Measurements from ENCODE around the gene MBNL1.

DNA sequence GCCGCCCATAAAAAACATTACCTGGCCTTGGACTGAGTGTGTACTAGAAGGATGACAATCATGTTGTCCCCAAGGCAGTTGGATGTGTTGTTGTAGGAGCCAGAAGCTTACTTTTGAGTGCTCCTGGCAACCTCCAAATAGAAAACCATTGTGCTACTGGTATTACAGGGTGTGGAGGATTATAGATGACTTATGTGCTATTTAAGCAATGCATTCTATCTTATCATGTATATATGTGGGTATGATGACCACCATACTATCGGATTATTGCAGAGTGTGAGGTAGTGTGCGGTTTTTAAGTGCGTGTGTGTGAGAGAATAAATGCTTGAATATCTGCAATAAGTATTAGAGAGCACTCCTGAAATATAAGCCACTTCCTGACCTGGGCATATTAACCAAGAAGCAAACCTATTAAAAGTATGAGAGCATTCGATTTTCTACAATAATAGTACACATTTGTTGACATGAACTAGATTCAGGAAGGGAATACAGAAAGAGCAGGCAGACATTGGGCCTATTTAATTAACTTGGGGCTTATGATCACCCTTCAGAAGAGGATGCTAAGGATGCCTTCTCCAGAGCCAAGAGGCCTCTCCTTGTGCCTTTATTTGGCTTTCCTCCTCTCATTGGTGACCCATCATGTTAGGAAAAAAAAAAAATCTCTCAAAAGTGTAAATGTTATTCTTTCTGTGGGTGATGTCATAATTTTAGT is 11.7 kb upstream of the MBNL1 start:
- TF ChIP-seq POLR2A (IDR thresholded peaks at IDR 0.05): no peak
- TF ChIP-seq, protein P1, sequence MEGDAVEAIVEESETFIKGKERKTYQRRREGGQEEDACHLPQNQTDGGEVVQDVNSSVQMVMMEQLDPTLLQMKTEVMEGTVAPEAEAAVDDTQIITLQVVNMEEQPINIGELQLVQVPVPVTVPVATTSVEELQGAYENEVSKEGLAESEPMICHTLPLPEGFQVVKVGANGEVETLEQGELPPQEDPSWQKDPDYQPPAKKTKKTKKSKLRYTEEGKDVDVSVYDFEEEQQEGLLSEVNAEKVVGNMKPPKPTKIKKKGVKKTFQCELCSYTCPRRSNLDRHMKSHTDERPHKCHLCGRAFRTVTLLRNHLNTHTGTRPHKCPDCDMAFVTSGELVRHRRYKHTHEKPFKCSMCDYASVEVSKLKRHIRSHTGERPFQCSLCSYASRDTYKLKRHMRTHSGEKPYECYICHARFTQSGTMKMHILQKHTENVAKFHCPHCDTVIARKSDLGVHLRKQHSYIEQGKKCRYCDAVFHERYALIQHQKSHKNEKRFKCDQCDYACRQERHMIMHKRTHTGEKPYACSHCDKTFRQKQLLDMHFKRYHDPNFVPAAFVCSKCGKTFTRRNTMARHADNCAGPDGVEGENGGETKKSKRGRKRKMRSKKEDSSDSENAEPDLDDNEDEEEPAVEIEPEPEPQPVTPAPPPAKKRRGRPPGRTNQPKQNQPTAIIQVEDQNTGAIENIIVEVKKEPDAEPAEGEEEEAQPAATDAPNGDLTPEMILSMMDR (IDR thresholded peaks at IDR 0.05): no peak
